ENCODE results near the gene SMYD3. TPM values are rescaled to one million over a fixed set of nuclear protein-coding genes. Genes with fewer than 3 reads are reported as not detected.

The SMYD3 gene
- total and polyA plus RNA-seq, 9 of the 15 experiments (the other 6 are each of a cell fraction or from before 2014, with no cell fraction given): 128 to 440 (median 197) TPM

GRCh38 chr1:246515390-246516005, 8.4 kb upstream of the SMYD3 start (continued):
- TF ChIP-seq, protein P1, sequence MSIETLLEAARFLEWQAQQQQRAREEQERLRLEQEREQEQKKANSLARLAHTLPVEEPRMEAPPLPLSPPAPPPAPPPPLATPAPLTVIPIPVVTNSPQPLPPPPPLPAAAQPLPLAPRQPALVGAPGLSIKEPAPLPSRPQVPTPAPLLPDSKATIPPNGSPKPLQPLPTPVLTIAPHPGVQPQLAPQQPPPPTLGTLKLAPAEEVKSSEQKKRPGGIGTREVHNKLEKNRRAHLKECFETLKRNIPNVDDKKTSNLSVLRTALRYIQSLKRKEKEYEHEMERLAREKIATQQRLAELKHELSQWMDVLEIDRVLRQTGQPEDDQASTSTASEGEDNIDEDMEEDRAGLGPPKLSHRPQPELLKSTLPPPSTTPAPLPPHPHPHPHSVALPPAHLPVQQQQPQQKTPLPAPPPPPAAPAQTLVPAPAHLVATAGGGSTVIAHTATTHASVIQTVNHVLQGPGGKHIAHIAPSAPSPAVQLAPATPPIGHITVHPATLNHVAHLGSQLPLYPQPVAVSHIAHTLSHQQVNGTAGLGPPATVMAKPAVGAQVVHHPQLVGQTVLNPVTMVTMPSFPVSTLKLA (conservative IDR thresholded peaks at IDR 0.05): no peak
- TF ChIP-seq NR1H2 (CRISPR knock-in tag; IDR thresholded peaks at IDR 0.05) (no peak), GATA2 (CRISPR knock-in tag; IDR thresholded peaks at IDR 0.05) (no peak), ZNF695 (CRISPR knock-in tag; IDR thresholded peaks at IDR 0.05) (no peak), ZC3H4 (CRISPR knock-in tag; IDR thresholded peaks at IDR 0.05; ENCODE audit: borderline replicate concordance) (no peak), ZKSCAN8 (CRISPR knock-in tag; IDR thresholded peaks at IDR 0.05) (no peak), MITF (IDR thresholded peaks at IDR 0.05) (no peak), TGIF2 (CRISPR knock-in tag; IDR thresholded peaks at IDR 0.05) (no peak), NR4A1 (CRISPR knock-in tag; IDR thresholded peaks at IDR 0.05) (no peak), NR4A1 (tag; IDR thresholded peaks at IDR 0.05) (no peak), PHF21A (IDR thresholded peaks at IDR 0.05; ENCODE audit: borderline replicate concordance, low read depth) (no peak), ZNF280A (IDR thresholded peaks at IDR 0.05; ENCODE audit: low read depth, partially characterized antibody) (peak; percentile 100), EZH2 (IDR thresholded peaks at IDR 0.05; ENCODE audit: borderline replicate concordance, low read depth, low read length) (no peak), DIDO1 (tag; IDR thresholded peaks at IDR 0.05; ENCODE audit: low read depth) (no peak), ZNF165 (CRISPR knock-in tag; IDR thresholded peaks at IDR 0.05; ENCODE audit: borderline replicate concordance) (no peak), TEAD2 (tag; IDR thresholded peaks at IDR 0.05) (no peak), MTA3 (IDR thresholded peaks at IDR 0.05; ENCODE audit: borderline replicate concordance) (peak; percentile 88), TCF3 (CRISPR knock-in tag; IDR thresholded peaks at IDR 0.05) (no peak), ZNF589 (CRISPR knock-in tag; IDR thresholded peaks at IDR 0.05; ENCODE audit: low read depth) (no peak)
- TF ChIP-seq, protein P2, sequence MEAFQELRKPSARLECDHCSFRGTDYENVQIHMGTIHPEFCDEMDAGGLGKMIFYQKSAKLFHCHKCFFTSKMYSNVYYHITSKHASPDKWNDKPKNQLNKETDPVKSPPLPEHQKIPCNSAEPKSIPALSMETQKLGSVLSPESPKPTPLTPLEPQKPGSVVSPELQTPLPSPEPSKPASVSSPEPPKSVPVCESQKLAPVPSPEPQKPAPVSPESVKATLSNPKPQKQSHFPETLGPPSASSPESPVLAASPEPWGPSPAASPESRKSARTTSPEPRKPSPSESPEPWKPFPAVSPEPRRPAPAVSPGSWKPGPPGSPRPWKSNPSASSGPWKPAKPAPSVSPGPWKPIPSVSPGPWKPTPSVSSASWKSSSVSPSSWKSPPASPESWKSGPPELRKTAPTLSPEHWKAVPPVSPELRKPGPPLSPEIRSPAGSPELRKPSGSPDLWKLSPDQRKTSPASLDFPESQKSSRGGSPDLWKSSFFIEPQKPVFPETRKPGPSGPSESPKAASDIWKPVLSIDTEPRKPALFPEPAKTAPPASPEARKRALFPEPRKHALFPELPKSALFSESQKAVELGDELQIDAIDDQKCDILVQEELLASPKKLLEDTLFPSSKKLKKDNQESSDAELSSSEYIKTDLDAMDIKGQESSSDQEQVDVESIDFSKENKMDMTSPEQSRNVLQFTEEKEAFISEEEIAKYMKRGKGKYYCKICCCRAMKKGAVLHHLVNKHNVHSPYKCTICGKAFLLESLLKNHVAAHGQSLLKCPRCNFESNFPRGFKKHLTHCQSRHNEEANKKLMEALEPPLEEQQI (IDR thresholded peaks at IDR 0.05): no peak
- TF ChIP-seq, protein P3, sequence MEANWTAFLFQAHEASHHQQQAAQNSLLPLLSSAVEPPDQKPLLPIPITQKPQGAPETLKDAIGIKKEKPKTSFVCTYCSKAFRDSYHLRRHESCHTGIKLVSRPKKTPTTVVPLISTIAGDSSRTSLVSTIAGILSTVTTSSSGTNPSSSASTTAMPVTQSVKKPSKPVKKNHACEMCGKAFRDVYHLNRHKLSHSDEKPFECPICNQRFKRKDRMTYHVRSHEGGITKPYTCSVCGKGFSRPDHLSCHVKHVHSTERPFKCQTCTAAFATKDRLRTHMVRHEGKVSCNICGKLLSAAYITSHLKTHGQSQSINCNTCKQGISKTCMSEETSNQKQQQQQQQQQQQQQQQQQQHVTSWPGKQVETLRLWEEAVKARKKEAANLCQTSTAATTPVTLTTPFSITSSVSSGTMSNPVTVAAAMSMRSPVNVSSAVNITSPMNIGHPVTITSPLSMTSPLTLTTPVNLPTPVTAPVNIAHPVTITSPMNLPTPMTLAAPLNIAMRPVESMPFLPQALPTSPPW (CRISPR knock-in tag; IDR thresholded peaks at IDR 0.05): no peak

All from K562 (cell line).